ENCODE data around the gene TBL1X. TPM values are rescaled to one million over a fixed set of nuclear protein-coding genes. Genes with fewer than 3 reads are reported as not detected.

The TBL1X gene
- total RNA-seq, 1 donor from 2014 or later, result 6.5 TPM

GRCh38 chrX:9789555-9789954 lies 324.7 kb downstream of the TBL1X start:
- DNase-seq, result no peak
- H3K27ac Mint-ChIP-seq (ENCODE audit: unreplicated experiment), result no peak overlapping the region
- H3K36me3 Mint-ChIP-seq (ENCODE audit: unreplicated experiment), result no peaks in the 10 kb centered on the region
- H3K9me3 Mint-ChIP-seq (ENCODE audit: unreplicated experiment), result no peaks in the 10 kb centered on the region
- no peak for TF ChIP-seq CTCF (IDR thresholded peaks at IDR 0.05; ENCODE audit: partially characterized antibody, unreplicated experiment)
- H3K4me1 Mint-ChIP-seq (ENCODE audit: low read depth, unreplicated experiment), result no peaks in the 10 kb centered on the region
- peaks cover 1% of the 10 kb centered on the region for H3K27me3 Mint-ChIP-seq (ENCODE audit: unreplicated experiment)
- no peak overlapping the region for H3K4me3 Mint-ChIP-seq (ENCODE audit: unreplicated experiment)
